Measurements from ENCODE around the gene BMP6. TPM values are rescaled to one million over a fixed set of nuclear protein-coding genes. Genes with fewer than 3 reads are reported as not detected.

BMP6 gene
- total and polyA plus RNA-seq, 10 of the 15 experiments (the other 5 are each of a cell fraction or from before 2014, with no cell fraction given), result 0.02 to 0.15 (median 0.05) TPM; not detected in 5

DNA sequence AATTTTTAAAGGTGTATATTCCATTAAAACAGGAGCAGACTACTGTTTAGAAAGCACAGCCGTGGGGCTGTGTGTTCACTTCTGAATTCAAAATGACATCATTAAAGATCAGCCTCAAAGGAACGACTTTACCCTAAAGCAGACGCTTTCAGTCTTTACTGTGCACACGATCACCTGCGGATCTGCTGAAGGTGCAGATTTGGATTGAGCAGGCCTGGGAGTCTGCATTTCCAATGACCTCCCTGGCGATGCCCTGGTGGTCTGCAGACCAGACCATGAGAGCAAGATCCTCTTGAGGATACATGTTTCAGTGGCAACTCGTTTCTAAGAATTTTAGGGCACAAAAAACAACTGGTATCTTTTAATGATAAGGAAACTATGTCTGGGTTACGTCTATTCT lies 157.5 kb downstream of the BMP6 start:
- Histone ChIP-seq H3K27ac (ENCODE audit: control insufficient read depth, insufficient read depth) (no peak overlapping the region), H2AFZ (ENCODE audit: control insufficient read depth, low read depth, low read length) (no peak overlapping the region), H3K4me1 (ENCODE audit: control insufficient read depth, insufficient read depth, low read length) (no peaks in the 10 kb centered on the region), H4K20me1 (ENCODE audit: control insufficient read depth, insufficient read depth) (no peaks in the 10 kb centered on the region), H3K36me3 (ENCODE audit: control insufficient read depth in 2 of 2, insufficient read depth in 2 of 2, low read length in 1 of 2) (peaks cover 23 to 56% of the 10 kb centered on the region in 2 experiments), H3K9me3 (replicated peaks; ENCODE audit: control insufficient read depth, insufficient read depth, low read length) (no peaks in the 10 kb centered on the region), H3K79me2 (ENCODE audit: control insufficient read depth, insufficient read depth, low read length) (no peaks in the 10 kb centered on the region), H3K27me3 (replicated peaks in 1 of 2; ENCODE audit: control insufficient read depth in 2 of 2, insufficient read depth in 2 of 2, low read length in 1 of 2) (no peaks in the 10 kb centered on the region), H3K4me2 (ENCODE audit: control insufficient read depth, insufficient read depth) (no peak overlapping the region), H3K9ac (ENCODE audit: control insufficient read depth, insufficient read depth, low read length) (no peak overlapping the region), H3K4me3 (no peak overlapping the region)
- CTCF ChIA-PET, result no interaction called here
- RAD21 ChIA-PET (ENCODE audit: unreplicated experiment), result no interaction called here
- in situ Hi-C loops (cut with MboI) (no loop called here), intact Hi-C loops (cut with micrococcal nuclease; ENCODE audit: unreplicated experiment) (loop anchor here (5.0 kb wide), 1 partner anchor 334 kb away; no protein-coding TSS in a partner anchor)
- TF ChIP-seq HDAC2 (IDR thresholded peaks at IDR 0.05) (no peak), ZNF622 (IDR thresholded peaks at IDR 0.05) (no peak), SUPT20H (IDR thresholded peaks at IDR 0.05; ENCODE audit: borderline replicate concordance, control insufficient read depth, low read depth, low read length) (no peak), PAX5 (IDR thresholded peaks at IDR 0.05; ENCODE audit: borderline replicate concordance, low read depth, low read length) (no peak), SREBF1 (IDR thresholded peaks at IDR 0.05; ENCODE audit: low read length) (no peak), KLF5 (IDR thresholded peaks at IDR 0.05; ENCODE audit: partially characterized antibody) (no peak), WRNIP1 (IDR thresholded peaks at IDR 0.05; ENCODE audit: borderline replicate concordance, low read depth, low read length) (no peak)
- DNase-seq (ENCODE audit: low read depth, low spot score) (no peak), FAIRE-seq (no peak), ATAC-seq (no peak)
- 88% methylated on average over 8 of the region's 8 CpGs for WGBS (ENCODE audit: insufficient coverage, insufficient replicate concordance, low lambda C conversion rate, missing lambda C conversion rate)
- POLR2A ChIA-PET, result no interaction called here
- SMC1A ChIA-PET (ENCODE audit: uncharacterized antibody, unreplicated experiment), result no interaction called here
- no TSS peak for BruUV-seq (replicated peaks)

DNA sequence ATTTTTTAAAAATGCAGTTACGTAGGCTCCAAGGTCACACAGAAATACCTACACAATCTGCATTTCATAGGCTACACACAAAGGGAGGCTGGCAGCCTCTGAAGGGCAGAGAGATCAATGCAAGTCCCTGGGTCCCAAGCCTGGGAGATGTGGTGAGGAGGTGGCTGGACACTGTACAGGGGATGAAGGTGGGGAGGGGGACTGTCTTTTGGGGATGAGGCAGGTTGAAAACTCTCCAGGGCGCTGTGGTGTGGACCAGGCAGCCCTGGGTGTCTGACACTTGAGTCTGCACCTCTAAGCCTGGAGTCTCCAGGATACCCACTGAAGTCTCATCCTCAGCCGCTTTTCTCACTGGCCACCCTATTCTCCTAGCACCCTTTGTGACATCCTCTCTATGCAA lies 160.2 kb downstream of the BMP6 start:
- TF ChIP-seq NFYA (IDR thresholded peaks at IDR 0.05; ENCODE audit: borderline replicate concordance, low read depth, low read length), result no peak
- DNase-seq (ENCODE audit: low read depth, low spot score) (no peak), FAIRE-seq (no peak), ATAC-seq (no peak)
- 100% methylated on average over 3 of the region's 3 CpGs for WGBS (ENCODE audit: insufficient coverage, insufficient replicate concordance, low lambda C conversion rate, missing lambda C conversion rate)
- in situ Hi-C loops (cut with MboI), result no loop called here
- no peak overlapping the region for H2AFZ ChIP-seq (ENCODE audit: control insufficient read depth, low read depth, low read length)
- H3K4me1 ChIP-seq (ENCODE audit: control insufficient read depth, insufficient read depth, low read length), result no peaks in the 10 kb centered on the region
- H3K9ac ChIP-seq (ENCODE audit: control insufficient read depth, insufficient read depth, low read length), result no peak overlapping the region
- no peaks in the 10 kb centered on the region for H3K27me3 ChIP-seq (replicated peaks in 1 of 2; ENCODE audit: control insufficient read depth in 2 of 2, insufficient read depth in 2 of 2, low read length in 1 of 2)
- ChIA-PET SMC1A (ENCODE audit: uncharacterized antibody, unreplicated experiment) (no interaction called here), POLR2A (no interaction called here), CTCF (no interaction called here), RAD21 (ENCODE audit: unreplicated experiment) (no interaction called here)
- H3K79me2 ChIP-seq (ENCODE audit: control insufficient read depth, insufficient read depth, low read length), result no peaks in the 10 kb centered on the region
- BruUV-seq (replicated peaks), result no TSS peak
- H4K20me1 ChIP-seq (ENCODE audit: control insufficient read depth, insufficient read depth), result no peaks in the 10 kb centered on the region
- H3K27ac ChIP-seq (ENCODE audit: control insufficient read depth, insufficient read depth), result no peak overlapping the region
- H3K4me2 ChIP-seq (ENCODE audit: control insufficient read depth, insufficient read depth), result no peak overlapping the region
- no peak overlapping the region for H3K4me3 ChIP-seq
- intact Hi-C loops (cut with micrococcal nuclease; ENCODE audit: unreplicated experiment), result no loop called here
- H3K36me3 ChIP-seq (ENCODE audit: control insufficient read depth in 2 of 2, insufficient read depth in 2 of 2, low read length in 1 of 2), result peaks cover 28 to 61% of the 10 kb centered on the region in 2 experiments
- no peaks in the 10 kb centered on the region for H3K9me3 ChIP-seq (replicated peaks; ENCODE audit: control insufficient read depth, insufficient read depth, low read length)
